KMS-11 (cell line): ENCODE data around the gene KCP.

Experiments
- H2AFZ ChIP-seq: fragments of 200-600 bp; sonication (generic); 2 replicates; pipeline ENCODE4 v1.6.1; 2016; ENCODE audit warnings: antibody characterized with exemption, mixed run types, low read depth
- H3K27ac ChIP-seq: fragments of 200-600 bp; sonication (generic); 2 replicates; pipeline ENCODE4 v1.6.1; 2016; ENCODE audit warnings: mild to moderate bottlenecking, mixed run types
- H3K27me3 ChIP-seq: fragments of 200-600 bp; sonication (generic); 2 replicates; pipeline ENCODE4 v1.6.1; 2017; ENCODE audit warnings: mild to moderate bottlenecking, low read depth, mixed run types, moderate library complexity; ENCODE audit not compliant: insufficient read depth
- H3K36me3 ChIP-seq: fragments of 200-600 bp; sonication (generic); 2 replicates; pipeline ENCODE4 v1.6.1; 2017; ENCODE audit warnings: mild to moderate bottlenecking, mixed run types; ENCODE audit not compliant: insufficient read depth
- H3K4me1 ChIP-seq: fragments of 200-600 bp; sonication (generic); 2 replicates; pipeline ENCODE4 v1.6.1; 2016; ENCODE audit warnings: mild to moderate bottlenecking, low read depth, mixed run types; ENCODE audit not compliant: poor library complexity, severe bottlenecking
- H3K4me2 ChIP-seq: fragments of 200-600 bp; sonication (generic); 2 replicates; pipeline ENCODE4 v1.7.0; 2016; ENCODE audit warnings: mild to moderate bottlenecking, mixed run types
- H3K4me3 ChIP-seq: fragments of 200-600 bp; sonication (generic); IDR thresholded peaks from 2 replicates; pipeline ENCODE4 v1.6.1; 2017; ENCODE audit warnings: low read depth, low read length, mixed read lengths; ENCODE audit not compliant: insufficient read depth
- H3K79me2 ChIP-seq: fragments of 200-600 bp; sonication (generic); 2 replicates; pipeline ENCODE4 v1.6.1; 2016; ENCODE audit warnings: low read depth, mixed run types; ENCODE audit not compliant: insufficient read depth
- H3K9ac ChIP-seq: fragments of 200-600 bp; sonication (generic); 2 replicates; pipeline ENCODE4 v1.6.1; 2016; ENCODE audit warnings: mild to moderate bottlenecking, mixed run types
- H4K20me1 ChIP-seq: fragments of 200-600 bp; sonication (generic); 2 replicates; pipeline ENCODE4 v1.6.1; 2016; ENCODE audit warnings: mild to moderate bottlenecking, mixed run types; ENCODE audit not compliant: insufficient read depth
- CTCF ChIP-seq: fragments of 200-600 bp; sonication (generic); conservative IDR thresholded peaks from 2 replicates; pipeline ENCODE4 v1.6.1; 2017; ENCODE audit warnings: low read depth, mild to moderate bottlenecking, antibody characterized with exemption, low read length, moderate library complexity, mixed read lengths

The KCP gene

DNA sequence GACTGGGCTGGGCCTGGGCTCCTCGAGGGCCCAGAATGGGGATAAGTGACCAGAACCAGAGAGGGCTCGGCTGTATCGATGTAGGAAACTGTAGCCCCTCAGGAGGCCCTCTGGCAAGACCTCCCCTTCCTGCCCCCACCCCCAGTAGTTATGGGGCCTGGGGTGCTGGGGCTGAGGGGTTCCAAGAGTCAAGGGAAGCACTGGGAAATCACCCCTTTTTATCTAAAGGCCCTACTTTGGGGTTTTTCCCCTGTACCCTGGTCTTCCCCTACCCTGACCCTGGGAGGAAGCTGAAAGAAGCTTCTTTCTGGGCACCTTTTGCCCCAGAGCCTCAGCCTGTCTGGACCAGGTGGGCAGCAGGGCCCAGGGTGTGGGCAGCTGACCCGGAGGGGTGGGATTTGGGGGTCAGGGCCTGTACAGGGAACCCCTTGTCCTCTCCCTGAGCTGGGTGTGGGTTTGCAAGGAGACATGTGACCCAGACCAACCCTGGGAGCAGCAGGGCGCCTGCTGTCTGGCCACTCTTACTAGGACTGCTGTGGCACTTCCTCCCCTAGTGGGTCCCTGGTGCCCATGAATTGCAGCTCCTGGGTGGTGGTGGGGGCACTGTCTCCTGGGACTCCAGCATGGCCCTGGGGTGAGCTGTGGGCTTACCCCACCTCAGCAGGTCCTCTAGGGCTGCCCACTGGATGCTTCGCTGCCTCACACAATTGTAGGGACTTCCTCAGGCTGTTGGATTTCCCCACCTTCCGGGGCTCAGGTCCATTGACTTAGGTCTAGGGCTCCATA, 28.8 kb upstream of the KCP start:
- no peaks in the 10 kb centered on the region for H3K36me3 ChIP-seq
- no peak overlapping the region for H2AFZ ChIP-seq
- peak overlapping the region; percentile 38 for H3K27ac ChIP-seq
- no peaks in the 10 kb centered on the region for H3K27me3 ChIP-seq
- peak overlapping the region; percentile 29; the same call in 1 of the 2 replicates for H3K9ac ChIP-seq
- no peaks in the 10 kb centered on the region for H3K79me2 ChIP-seq
- peaks cover 44% of the 10 kb centered on the region for H3K4me1 ChIP-seq
- H3K4me3 ChIP-seq: no peak overlapping the region
- peak overlapping the region; percentile 54 for H3K4me2 ChIP-seq
- no peaks in the 10 kb centered on the region for H4K20me1 ChIP-seq
- no peak for TF ChIP-seq CTCF

DNA sequence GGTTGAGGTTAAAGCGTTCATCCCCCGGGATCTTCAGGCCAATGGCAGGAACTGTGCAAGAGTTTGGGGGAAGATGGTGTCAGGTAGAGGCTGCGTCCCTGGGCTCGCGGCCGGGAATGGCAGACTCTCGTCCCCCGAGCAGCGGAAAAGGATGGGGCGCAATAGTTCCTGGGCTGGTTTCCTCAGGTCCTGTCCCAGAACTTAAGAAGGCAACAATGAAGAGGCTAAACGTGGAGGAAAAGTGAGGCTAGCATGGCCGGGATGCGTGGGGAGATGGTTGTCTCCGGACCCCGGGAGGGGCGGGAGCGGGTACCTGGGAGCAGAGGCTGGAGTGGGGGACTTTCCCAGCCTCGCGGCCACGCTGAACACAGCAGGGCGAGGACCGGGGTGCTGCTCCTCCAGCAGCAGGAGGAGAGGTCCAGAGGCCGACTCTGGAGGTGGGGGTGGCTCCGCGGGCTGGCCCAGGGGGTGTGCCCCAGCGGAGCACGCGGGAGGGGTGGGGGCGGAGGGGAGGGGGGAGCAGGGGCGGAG, 28.1 kb upstream of the KCP start:
- H3K4me3 ChIP-seq: peak overlapping the region; percentile 59
- no peaks in the 10 kb centered on the region for H3K27me3 ChIP-seq
- H2AFZ ChIP-seq: peak overlapping the region; percentile 76
- no peaks in the 10 kb centered on the region for H3K79me2 ChIP-seq
- H3K4me2 ChIP-seq: peak overlapping the region; percentile 88
- no peaks in the 10 kb centered on the region for H4K20me1 ChIP-seq
- TF ChIP-seq CTCF: no peak
- peak overlapping the region; percentile 18; the same call in 1 of the 2 replicates for H3K27ac ChIP-seq
- peaks cover 51% of the 10 kb centered on the region for H3K4me1 ChIP-seq
- H3K9ac ChIP-seq: peak overlapping the region; percentile 47
- H3K36me3 ChIP-seq: no peaks in the 10 kb centered on the region

DNA sequence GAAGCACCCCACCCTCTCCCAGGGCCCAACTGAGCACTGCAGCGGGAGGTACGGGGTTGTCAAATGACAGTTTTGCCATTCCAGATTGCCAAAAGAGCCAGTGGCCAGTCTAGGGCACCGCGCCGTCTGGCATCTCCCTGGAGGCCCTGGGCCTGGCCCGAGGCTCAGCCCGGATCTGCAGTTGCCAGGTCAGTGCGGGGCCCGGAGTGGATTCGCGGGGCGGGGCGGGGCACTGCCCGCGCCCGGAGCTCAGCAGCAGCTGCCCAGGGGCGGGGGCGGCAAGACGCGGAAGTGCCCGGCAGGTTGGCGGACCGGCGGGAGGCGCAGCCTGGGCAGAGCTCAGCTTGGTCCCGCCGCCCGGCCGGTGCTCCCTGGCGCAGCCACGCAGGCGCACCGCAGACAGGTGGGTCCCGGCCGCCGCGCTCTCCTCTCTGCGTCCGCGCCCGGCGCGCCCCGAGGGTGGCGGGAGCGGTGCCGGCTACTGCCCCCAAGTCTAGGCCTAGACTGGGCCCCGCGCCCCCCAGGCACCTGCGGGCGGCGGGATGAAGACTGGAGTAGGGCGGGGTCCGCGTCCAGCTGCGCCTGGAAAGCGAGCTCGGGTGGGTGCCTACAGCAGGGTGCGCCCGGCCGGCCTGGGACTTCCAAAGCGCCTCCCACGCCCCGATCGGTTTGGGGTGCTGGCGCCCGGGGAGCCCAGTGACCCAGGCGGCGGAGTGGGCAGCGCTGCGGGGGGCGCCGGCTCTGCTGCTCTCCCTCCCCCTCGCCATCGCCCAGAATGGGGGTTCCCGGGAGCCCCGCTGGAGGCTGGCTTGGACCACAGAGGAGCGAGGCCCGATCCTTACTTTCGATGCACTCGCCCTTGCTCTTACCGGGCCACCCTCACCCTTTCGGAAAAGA, 27.4 kb upstream of the KCP start, which contains the start of gene IRF5:
IRF5 (plus strand) TSS at position 281 of the 897 bp plus-strand sequence. CDS start 4,155 bp downstream, outside the sequence.
- H4K20me1 ChIP-seq: no peaks in the 10 kb centered on the region
- H3K9ac ChIP-seq: peak within 1 kb of the TSS; percentile 47
- H3K27me3 ChIP-seq: no peaks in the 10 kb centered on the region
- H3K27ac ChIP-seq: peak within 1 kb of the TSS; percentile 18; the same call in 1 of the 2 replicates
- H3K4me3 ChIP-seq: peak within 1 kb of the TSS; percentile 59
- H2AFZ ChIP-seq: peak within 1 kb of the TSS; percentile 76
- H3K79me2 ChIP-seq: no peaks in the 10 kb centered on the region
- no peak for TF ChIP-seq CTCF
- H3K4me1 ChIP-seq: peaks cover 58% of the 10 kb centered on the region
- H3K4me2 ChIP-seq: peak within 1 kb of the TSS; percentile 88
- no peaks in the 10 kb centered on the region for H3K36me3 ChIP-seq

DNA sequence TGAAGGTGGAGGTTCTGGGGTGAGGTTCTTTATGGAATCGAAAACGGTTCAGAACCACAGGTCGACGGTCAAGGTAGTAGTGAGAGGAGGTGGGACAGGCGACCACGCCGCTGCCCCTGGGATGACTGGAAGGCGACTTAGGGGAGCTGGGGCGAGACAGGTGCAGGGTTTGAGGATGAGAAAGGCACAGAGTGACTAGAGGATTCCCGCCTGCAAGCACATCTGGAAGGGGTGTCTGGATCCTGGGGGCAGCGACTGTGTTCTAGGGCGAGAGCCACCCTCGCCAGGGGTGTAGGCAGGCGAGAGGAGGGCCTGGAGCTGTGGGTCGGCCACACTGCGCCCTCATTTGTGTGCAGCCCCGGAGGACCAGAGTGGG, 26.8 kb upstream of the KCP start:
- peak overlapping the region; percentile 88 for H3K4me2 ChIP-seq
- peak overlapping the region; percentile 47; the same call in 1 of the 2 replicates for H3K9ac ChIP-seq
- TF ChIP-seq CTCF: no peak
- no peaks in the 10 kb centered on the region for H3K79me2 ChIP-seq
- peak overlapping the region; percentile 76 for H2AFZ ChIP-seq
- no peaks in the 10 kb centered on the region for H3K36me3 ChIP-seq
- H3K27ac ChIP-seq: no peak overlapping the region
- H4K20me1 ChIP-seq: no peaks in the 10 kb centered on the region
- no peaks in the 10 kb centered on the region for H3K27me3 ChIP-seq
- H3K4me3 ChIP-seq: peak overlapping the region; percentile 28
- H3K4me1 ChIP-seq: peaks cover 65% of the 10 kb centered on the region
